Breast epithelium (tissue), 3 donors: ENCODE data around the gene NOTCH3.

Experiments used
- CTCF ChIP-seq, 3 donors: fragments of 450-650 bp; IDR thresholded peaks; one replicate each; pipeline ENCODE4 v1.5.1; 2016 to 2017; ENCODE audit warnings: antibody characterized with exemption in 3 of 3, mild to moderate bottlenecking in 3 of 3, moderate library complexity in 3 of 3
- POLR2A ChIP-seq: fragments of 450-650 bp; IDR thresholded peaks from one replicate; pipeline ENCODE4 v1.6.1; 2016; ENCODE audit warnings: antibody characterized with exemption, mild to moderate bottlenecking, moderate library complexity

GRCh38 chr19:15155296-15155695, 45.5 kb downstream of the NOTCH3 start:
- TF ChIP-seq CTCF (IDR thresholded peaks at IDR 0.05) (no peak), POLR2A (no peak)
